AG10803 (cell line): ENCODE measurements around the gene AP2A2.

Experiments
- DNase-seq: peaks from one replicate; pipeline ENCODE4 v3.0.0; 2010; ENCODE audit warnings: low read depth
- H3K4me3 ChIP-seq: 2 replicates; pipeline ENCODE4 v1.5.1; 2011; ENCODE audit warnings: mild to moderate bottlenecking, low read length, control low read depth
- TF ChIP-seq, protein P1 (sequence below): conservative IDR thresholded peaks from 2 replicates; pipeline ENCODE4 v1.5.1; 2011; ENCODE audit warnings: mild to moderate bottlenecking, low read length, control low read depth, inconsistent platforms

Gene AP2A2

DNA sequence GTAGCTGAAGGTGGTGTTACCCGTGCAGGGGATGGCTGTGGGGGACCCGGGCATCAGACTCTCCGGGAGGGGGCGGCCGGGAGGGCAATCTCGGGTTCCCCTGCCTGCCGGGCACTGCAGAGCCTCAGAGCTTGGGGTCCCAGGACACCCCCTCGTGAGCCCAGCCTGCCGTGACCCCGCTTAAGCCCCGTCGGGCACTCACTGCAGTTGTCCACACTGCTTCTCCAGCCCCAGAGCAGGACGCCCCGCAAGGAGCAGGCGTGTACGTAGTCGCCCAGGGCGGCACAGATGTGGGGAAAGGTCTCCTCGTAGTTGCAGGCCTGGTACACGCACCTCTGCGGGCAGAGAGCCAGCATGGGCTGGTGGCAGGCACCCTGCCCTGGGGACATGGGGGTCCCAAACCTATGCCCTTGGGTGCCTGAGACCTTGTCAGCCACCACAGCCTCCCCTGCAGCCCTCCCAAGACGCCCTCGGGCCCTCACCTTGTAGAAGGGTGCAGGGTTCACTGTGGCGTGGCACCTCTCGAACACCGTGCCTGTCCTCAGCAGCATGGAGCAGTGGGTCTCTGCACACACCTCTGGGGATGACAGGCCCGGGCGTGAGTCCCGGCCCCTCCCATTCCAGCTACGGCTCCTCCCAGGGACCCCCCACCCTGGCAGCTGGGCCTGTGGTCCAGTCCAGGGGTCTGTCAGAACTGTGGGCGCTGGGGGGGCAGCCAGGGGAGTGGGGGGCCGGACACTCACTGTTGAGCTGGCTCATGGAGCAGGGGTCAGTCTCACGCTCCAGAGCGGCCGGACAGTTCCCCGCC is 102.0 kb downstream of the AP2A2 start:
- TF ChIP-seq, protein P1, sequence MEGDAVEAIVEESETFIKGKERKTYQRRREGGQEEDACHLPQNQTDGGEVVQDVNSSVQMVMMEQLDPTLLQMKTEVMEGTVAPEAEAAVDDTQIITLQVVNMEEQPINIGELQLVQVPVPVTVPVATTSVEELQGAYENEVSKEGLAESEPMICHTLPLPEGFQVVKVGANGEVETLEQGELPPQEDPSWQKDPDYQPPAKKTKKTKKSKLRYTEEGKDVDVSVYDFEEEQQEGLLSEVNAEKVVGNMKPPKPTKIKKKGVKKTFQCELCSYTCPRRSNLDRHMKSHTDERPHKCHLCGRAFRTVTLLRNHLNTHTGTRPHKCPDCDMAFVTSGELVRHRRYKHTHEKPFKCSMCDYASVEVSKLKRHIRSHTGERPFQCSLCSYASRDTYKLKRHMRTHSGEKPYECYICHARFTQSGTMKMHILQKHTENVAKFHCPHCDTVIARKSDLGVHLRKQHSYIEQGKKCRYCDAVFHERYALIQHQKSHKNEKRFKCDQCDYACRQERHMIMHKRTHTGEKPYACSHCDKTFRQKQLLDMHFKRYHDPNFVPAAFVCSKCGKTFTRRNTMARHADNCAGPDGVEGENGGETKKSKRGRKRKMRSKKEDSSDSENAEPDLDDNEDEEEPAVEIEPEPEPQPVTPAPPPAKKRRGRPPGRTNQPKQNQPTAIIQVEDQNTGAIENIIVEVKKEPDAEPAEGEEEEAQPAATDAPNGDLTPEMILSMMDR = no peak
- no peak overlapping the region for H3K4me3 ChIP-seq
- no peak for DNase-seq

DNA sequence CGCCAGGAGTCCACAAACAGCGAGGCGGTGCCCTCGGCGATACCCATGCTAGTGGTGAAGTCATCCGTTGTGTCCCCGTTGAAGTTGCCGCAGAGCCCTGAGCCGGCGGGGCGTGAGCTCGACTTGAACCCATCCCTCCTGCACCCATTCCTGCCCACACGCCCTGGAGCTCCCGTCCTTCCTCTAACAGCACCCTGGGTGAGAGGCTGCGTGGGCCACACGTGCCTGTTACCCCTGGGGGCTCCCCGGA is 102.5 kb downstream of the AP2A2 start:
- no peak for DNase-seq
- TF ChIP-seq, protein P1 = no peak
- no peak overlapping the region for H3K4me3 ChIP-seq

DNA sequence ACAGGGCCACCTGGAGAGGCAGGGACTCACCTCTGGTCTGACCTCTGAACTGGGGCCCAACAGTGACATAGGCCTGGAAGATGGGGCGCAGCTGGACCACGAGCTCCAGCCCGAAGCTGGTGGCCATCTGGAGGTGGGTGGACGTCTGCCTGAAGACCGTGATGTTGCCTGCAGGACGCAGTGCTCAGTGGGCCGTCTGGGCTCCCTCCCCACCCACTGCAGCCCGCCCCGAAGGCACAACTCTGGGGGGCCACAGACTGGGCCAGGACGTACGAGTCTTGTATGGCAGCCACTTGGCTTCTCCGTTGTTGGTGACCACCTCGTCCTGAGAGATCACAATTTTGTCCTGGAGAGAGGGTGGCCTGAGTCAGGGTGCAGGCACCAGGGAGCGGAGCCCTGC is 102.9 kb downstream of the AP2A2 start:
- DNase-seq = no peak
- H3K4me3 ChIP-seq = no peak overlapping the region
- TF ChIP-seq, protein P1 = no peak

- no peak overlapping the region for H3K4me3 ChIP-seq
- DNase-seq = no peak
- TF ChIP-seq, protein P1 = no peak
These were observed 103.4 kb downstream of the AP2A2 start for GRCh38 chr11:1029051-1029450.

DNA sequence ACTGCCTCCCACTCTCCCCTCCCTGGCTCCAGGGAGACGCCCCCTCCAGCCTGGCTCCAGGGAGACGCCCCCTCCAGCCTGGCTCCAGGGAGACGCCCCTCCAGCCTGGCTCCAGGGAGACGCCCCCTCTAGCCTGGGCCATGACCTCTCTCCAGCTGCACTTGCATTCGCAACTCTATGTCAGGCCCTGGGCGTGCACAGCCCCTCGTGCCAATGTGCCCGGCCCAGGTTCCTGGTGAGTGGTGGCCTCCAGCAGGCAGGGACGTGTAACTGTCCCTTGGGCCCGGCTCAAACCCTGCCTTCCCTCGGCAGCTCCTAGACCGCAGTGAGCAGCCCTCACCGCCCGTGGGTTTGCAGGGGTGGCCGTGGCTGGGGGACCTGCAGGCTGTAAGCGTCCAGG is 104.0 kb downstream of the AP2A2 start:
- TF ChIP-seq, protein P1 = no peak
- no peak for DNase-seq
- no peak overlapping the region for H3K4me3 ChIP-seq

GRCh38 chr11:1030086-1030485 is 104.4 kb downstream of the AP2A2 start:
- no peak for DNase-seq
- TF ChIP-seq, protein P1 = no peak
- no peak overlapping the region for H3K4me3 ChIP-seq

DNA sequence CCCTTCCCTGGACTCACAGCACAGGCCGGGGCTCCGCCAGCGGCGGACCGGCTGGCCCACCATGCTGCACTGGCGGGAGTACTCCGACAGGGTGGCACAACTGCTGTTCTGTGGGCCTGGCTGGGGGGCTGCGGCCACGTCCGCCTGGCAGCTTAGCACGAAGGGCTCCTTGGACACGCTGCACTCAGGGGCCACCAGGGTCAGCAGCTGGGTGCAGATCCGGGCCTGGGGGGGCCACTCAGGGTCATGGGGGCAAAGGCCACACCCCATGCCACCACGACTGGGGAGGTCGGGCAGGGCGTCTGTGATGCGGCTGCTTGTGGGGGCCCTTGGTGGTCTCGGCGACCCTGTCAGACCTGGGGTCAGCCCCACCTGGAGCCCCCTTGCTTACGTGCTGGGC is 104.9 kb downstream of the AP2A2 start:
- TF ChIP-seq, protein P1 = no peak
- H3K4me3 ChIP-seq = no peak overlapping the region
- no peak for DNase-seq
